HG03460 (cell line): ENCODE data around the gene PTPRN2.
"Not testable (repeated sequence)": the region's sequence is repeated elsewhere in the genome, so short reads cannot be mapped to it uniquely, and the experiment has no call there.

Source experiments
- ATAC-seq: cut with Tn5 transposase; IDR thresholded peaks from one replicate; pipeline ENCODE4 v1.9.1; 2021; ENCODE audit not compliant: unreplicated experiment

The PTPRN2 gene

DNA sequence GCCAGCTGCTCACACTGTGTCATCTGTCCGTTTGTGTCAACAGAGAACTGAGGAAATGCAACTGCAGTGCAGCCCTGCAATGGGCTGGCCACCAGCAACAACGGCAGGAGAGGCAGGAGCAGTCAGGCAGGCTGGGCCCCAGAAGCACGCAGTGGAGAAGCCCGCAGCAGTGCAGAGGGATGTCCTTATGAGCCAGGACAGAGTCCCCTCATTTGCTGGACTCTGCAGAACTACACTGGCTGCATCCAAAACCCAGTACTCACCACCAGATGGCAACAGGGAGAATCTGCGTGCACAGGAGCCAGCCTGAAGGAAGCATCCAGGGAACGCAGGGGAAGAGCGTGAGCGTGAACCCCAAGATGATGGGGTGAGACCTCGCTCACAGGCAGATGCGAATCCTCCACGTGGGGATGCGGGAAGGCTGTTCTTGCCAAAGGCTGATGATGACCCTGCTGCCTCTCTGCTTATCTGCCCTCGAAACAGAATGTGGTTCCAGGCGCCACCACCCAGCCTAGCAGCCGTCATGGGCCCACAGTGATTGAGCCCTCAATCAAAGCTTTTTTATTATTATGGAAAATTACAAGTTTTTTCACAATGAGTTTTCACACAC is 232.1 kb downstream of the PTPRN2 start:
- ATAC-seq = no peak

DNA sequence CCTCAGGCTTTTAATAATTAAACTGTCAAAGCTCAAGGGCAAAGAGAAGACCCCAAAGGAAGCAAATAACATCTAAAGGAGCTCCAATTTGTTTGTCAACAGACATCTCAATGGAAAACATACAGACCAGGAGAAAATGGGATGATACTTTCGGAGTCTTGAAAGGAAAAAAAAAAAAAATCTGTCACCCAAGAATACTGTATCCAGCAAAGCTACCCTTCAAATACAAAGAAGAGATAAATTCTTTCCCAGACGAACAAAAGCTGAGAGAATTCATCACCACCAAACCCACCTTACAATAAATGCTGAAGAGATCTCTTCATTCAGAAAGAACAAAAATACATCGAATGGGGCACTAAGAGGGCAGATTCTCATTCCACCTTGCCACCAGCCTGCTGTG is 232.8 kb downstream of the PTPRN2 start:
- ATAC-seq = no peak

DNA sequence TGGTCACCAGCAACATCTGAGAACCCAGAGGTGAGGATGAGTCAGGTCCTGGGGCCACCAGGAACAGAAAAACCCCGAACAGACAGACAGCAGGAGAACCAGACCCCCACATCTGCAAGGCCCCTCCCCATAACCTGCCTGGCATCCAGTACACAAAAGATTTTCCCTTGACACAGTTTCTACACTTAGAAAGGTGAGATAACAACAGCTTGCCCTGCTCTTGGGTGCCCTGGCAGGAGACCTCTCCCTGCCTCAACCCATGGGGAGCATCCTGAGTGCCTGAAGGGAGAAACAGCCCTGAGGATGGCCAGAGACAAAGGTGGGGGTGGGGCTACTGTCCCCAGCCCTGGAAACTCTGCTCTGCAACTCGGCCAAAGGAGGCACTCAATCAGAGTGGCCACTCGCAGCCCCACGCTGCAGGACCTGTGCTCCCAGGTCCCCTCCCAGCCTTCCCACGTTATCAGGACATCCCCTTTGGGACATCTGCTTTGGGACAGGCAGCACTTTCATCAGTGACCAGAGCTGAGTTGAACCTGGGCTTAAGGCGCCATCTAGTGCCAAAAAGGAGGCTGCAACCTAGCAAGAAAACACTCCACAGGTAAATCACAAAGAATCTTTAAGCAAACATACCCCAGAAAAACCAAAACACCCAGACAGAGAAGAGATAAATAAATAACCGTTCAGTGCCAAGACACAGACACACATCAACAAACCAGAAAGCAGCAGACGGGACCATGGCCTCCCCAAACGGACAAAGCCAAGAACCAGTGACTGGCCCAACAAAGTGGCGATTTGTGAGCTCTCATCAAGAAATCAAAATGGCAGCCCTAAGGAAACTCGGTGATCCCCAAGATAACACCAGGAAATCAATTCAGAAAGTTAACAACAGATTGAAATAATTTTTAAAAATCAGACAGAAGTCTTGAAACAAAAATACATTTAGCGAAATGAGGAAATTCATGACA is 233.7 kb downstream of the PTPRN2 start:
- ATAC-seq = no peak

DNA sequence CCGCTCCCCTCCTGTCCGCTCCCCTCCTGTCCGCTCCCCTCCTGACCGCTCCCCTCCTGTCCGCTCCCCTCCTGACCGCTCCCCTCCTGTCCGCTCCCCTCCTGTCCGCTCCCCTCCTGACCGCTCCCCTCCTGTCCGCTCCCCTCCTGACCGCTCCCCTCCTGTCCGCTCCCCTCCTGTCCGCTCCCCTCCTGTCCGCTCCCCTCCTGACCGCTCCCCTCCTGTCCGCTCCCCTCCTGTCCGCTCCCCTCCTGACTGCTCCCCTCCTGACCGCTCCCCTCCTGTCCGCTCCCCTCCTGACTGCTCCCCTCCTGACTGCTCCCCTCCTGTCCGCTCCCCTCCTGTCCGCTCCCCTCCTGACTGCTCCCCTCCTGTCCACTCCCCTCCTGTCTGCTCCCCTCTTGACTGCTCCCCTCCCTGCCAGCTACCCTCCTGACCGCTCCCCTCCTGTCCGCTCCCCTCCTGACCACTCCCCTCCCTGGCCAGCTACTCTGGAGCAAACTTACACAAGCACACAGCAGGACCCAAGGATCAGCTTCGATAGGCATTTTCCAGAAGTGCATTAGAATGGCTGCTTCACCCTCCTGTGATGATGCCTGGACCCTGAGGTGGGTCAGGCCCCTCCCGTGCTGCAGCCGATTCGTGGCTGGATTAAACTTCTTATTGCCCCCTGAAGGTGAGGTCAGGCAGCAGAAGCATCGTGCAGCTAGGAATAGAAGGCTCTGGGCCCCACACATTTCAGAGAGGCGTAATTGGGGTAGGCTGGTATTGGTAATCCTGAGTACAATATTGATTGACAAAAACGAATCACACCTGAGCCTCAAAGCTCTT is 235.5 kb downstream of the PTPRN2 start:
- not testable (repeated sequence) for ATAC-seq

DNA sequence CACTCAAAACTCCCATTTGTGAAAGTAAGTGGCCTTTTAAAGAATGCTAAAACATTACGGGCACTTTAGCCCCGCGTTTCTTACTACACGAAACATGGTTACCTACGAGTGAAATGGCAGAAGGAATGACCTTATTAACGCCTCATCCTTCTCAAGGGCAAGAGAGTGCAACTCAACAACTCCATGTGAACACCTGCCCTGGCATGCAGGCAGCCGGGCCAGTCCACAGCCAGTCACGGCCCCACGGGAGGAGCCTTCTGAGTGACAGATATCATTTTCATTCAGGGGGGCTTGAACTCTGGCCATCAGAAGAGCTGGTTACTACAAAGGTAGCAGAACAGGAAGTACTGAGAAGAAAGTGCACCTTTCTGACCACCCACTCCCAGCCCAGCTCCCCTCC is 236.1 kb downstream of the PTPRN2 start:
- no peak for ATAC-seq

DNA sequence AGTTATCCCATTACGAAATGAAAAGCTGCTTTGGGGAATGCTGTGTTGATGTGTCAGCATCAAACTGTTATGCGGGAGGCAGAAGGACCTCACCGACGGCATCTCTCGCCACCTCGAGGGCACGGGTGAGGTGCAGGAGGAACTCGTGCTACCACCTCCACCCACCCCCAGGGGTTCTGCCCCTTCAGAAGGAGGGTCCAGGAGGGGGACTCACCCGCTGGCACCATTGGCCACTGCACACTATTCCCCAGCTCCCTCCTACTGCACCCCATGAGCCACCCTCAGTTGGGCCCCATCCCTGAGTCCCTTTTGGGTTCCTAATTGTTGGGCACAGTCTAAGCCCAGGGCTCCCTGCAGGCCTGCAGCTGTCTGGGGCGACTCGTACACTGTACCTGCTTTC is 236.6 kb downstream of the PTPRN2 start:
- ATAC-seq = no peak

DNA sequence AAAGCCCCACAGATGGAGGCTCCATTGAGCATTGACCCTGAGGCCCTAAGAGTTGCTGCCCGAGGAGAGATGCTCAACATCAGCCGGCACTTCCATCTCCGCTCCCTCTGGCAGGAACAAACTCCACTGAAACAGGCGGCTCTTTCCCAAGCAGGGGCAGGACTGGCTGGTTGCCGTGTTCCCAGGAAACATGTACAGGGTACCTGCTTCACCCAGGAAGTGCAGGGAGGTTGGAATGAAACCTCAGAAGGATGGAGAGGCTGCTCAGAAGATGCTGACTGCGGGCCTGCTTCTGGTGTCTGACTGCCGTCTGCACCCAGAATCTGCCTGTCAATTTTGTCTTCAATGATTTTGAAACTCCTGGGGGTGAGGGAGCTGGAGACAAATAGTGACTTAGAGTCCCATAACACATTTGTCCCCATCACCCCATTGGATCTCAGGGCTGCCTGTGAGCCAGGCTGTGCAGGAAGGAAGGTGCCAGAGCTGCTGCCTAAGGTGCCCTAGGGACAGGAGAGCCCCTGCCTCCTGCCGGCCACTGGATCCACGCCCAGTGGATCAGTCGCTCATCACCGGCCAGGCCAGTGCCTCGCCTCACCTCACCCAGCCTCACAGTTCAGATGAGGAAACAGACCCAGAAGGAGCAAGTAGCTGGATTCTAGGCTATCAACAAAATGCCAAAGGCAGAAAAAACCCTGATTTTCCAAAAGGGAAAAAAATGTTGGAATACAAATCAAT is 237.3 kb downstream of the PTPRN2 start:
- no peak for ATAC-seq

DNA sequence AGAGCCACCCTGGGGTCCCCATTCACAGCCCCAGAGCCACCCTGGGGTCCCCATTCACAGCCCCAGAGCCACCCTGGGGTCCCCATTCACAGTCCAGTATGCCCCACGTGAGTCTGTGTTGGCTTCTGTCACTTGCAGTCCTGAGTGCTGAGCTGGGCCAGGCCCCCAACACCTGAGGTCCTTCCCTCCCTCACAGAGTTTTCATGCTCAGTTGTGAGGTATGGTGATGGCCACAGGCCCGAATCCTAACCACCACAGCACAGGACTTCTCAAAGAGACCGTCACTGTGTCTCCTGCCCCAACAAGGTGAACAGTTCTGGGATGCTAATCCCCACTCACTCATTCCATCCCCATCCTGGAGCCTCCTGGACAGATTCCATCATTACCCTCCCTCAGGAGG is 239.2 kb downstream of the PTPRN2 start:
- ATAC-seq = no peak

DNA sequence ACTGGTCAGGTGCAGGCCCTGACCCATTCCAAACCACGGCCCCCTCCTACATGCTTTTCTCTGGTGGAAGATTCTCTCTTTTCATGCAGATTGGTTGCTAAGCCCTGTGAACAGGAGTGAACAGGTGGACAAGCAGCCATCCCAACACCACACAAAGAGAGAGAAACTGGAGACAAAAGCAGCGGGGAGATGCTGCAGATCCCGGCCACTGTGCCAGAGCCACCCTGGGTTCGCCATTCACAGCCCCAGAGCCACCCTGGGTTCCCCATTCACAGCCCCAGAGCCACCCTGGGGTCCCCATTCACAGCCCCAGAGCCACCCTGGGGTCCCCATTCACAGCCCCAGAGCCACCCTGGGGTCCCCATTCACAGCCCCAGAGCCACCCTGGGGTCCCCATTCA is 239.6 kb downstream of the PTPRN2 start:
- ATAC-seq = not testable (repeated sequence)

DNA sequence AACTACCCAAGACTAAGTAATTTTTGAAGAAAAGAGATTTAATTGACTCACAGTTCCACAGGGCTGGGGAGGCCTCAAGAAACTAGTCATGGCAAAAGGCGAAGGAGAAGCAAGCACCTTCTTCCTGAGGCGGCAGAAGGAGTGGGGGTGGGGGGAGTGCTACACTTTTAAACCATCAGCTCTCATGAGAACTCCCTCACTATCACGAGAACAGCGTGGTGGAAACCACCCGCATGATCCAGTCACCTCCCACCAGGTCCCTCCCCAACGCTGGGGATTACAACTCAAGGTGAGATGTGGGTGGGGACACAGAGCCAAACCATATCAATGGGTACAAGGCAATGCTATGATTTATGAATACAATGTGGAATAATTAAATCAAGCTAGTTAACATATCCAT is 241.9 kb downstream of the PTPRN2 start:
- ATAC-seq = no peak

DNA sequence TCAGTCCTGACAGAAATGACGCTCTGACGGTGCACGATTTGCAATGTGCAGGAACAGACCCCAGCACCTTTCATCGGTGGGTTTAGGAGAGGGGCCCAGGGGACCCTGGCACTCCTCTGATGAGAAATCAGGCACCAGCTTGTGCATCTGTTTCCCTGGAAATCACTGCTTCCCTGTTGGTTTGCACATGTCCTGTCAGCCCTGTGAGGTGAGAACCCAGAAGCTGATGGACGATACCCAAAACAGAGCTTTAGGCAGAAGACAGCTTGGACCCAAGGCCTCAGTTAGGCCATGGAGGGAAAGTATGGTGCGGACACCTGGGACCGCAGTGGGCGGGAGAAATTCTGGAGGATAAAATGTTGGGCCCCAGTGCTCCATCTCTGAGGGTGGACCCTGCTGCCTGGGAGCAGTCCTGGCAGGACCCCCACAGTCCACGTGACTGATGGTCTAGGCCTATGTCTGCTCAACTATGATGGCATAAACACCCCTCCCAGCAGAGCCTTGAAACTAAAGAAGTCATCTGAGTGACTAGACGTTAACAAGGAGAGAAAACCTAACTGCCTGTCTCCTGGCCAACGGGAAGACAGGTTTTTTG is 242.8 kb downstream of the PTPRN2 start:
- no peak for ATAC-seq

DNA sequence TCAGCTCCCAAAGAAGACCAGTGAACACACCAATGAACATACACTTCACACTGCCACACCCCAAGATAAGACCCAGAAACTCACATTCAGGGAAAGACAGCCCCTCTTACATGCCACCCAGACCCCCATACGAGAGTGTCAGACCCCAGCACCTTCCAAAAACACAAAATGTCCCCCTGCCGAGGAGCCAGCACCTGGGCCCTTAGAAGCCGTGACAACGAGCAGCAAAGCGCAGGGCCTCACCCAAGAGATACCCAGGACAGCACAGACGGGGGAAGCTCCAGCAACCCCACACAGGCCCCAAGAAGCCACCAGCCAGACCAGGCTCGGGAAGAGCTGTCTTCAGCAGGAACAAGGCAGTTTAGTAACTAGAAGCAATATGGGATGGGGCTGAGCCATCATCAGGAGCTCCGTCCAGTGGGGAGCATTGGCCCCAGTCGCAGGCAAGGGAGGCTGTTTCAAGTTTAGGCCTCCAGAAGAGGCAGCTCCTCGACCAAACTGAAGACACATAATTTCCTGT is 243.6 kb downstream of the PTPRN2 start:
- no peak for ATAC-seq

DNA sequence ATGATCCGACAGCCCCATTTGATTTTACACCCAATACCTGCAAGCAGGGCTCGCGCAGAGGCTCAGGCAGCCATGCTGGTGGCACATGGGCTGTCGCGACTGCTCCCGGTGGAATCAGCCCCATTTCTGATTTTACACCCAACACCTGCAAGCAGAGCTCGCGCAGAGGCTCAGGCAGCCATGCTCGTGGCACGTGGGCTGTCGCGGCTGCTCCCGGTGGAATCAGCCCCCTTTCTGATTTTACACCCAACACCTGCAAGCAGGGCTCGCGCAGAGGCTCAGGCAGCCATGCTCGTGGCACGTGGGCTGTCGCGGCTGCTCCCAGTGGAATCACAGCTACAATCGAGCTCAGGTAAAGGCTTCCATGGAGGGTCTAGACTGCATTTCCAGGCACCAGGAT is 244.1 kb downstream of the PTPRN2 start:
- no peak for ATAC-seq

DNA sequence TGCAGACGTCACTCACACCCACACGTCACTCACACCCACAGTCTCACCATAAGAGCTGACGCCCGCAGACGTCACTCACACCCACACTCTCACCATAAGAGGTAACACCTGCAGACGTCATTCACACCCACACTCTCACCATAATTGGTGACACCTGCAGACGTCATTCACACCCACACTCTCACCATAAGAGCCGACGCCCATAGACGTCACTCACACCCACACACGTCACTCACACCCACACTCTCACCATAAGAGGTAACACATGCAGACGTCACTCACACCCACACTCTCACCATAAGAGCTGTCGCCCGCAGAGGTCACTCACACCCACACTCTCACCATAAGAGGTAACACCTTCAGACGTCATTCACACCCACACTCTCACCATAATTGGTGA is 246.5 kb downstream of the PTPRN2 start:
- ATAC-seq = not testable (repeated sequence)

DNA sequence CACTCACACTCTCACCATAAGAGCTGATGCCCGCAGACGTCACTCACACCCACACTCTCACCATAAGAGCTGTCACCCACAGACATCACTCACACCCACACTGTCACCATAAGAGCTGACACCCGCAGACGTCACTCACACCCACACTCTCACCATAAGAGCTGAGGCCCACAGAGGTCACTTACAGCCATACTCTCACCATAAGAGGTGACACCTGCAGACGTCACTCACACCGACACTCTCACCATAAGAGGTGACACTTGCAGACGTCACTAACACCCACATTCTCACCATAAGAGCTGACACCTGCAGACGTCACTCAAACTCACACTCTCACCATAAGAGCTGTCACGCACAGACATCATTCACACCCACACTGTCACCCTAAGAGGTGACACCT is 250.7 kb downstream of the PTPRN2 start:
- ATAC-seq = not testable (repeated sequence)

DNA sequence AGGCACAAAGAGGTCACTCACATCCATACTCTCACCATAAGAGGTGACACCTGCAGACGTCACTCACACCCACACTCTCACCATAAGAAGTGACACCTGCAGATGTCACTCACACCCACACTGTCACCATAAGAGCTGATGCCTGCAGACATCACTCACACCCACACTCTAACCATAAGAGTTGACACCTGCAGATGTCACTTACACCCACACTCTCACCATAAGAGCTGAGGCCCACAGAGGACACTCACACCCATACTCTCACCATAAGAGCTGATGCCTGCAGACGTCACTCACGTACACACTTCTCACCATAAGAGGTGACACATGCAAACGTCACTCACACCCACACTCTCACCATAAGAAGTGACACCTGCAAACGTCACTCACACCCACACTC is 255.1 kb downstream of the PTPRN2 start:
- not testable (repeated sequence) for ATAC-seq

DNA sequence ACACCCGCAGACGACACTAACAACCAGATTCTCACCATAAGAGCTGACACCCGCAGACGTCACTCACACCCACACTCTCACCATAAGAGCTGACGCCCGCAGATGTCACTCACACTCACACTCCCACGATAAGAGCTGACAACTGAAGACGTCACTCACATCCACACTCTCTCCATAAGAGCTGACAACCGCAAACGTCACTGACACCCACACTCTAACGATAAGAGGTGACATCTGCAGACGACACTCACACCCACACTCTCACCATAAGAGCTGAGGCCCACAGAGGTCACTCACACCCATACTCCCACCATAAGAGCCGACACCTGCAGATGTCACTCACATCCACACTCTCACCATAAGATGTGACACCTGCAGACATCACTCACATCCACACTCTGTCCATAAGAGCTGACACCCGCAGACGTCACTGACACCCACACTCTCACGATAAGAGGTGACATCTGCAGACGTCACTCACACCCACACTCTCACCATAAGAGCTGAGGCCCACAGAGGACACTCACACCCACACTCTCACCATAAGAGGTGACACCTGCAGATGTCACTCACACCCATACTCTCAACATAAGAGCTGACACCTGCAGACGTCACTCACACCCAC is 255.7 kb downstream of the PTPRN2 start:
- ATAC-seq = not testable (repeated sequence)

DNA sequence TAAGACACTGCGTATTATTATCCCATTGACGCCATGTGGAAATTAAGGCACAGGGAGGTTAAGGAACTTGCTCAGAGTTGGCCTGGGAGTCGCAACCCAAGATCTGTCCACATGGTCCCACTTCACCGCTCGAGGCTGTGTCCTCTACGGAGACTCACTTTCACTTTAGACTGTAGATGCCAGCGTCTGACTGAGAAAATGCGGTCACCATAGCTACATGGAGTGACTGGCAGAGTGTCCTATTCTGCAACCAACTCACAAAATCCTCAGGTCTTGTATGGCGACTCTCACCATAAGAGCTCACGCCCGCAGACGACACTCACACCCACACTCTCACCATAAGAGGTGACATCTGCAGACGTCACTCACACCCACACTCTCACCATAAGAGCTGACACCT is 257.9 kb downstream of the PTPRN2 start:
- ATAC-seq = no peak

DNA sequence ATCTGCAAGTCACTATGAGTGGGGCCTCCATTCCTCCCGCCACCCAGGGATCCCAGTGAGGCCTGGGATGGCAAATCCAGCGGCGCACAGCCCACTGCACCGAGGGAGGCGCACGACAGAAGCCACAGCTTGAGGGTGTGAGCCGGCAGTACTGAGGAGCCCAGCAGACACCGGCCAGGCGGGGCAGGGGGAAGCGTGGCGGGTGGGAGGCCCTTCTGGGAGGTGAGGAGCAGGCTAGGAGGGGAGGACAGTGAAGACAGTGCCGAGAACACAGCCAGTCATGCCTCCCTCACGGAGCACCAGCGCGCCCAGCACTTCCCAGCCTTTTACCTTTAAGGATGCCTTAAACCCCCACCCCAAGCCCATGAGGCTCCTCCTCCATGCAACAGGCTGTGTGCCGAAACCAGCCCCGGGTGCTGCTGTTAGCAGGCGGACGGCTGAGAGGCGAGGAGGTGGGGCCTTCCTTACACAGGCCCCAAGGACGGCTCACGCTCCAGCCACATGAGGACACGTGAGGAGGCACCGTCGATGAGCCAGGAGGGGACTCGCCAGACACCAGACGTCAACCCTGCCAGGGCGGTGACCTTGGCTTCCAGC is 258.5 kb downstream of the PTPRN2 start:
- no peak for ATAC-seq
